SK-N-SH treated with all-trans-retinoic acid at 6 μM for 48 hours (cell line): ENCODE measurements around the gene IL1R1.
"Not testable (repeated sequence)": the region's sequence is repeated elsewhere in the genome, so short reads cannot be mapped to it uniquely, and the experiment has no call there.

Experiments used
- ATAC-seq: fragments of 200-7000 bp; cut with Tn5 transposase; 3 replicates; pipeline ENCODE4 v1.9.1; 2020; ENCODE audit warnings: mild to moderate bottlenecking, moderate library complexity
- BACH2 ChIP-seq: fragments of 250-450 bp; sonication (Bioruptor Pico); IDR thresholded peaks from 2 replicates; pipeline ENCODE4 v1.9.0; 2021; ENCODE audit warnings: mild to moderate bottlenecking, borderline replicate concordance
- CREB5 ChIP-seq: fragments of 250-450 bp; sonication (Bioruptor Pico); IDR thresholded peaks from 2 replicates; pipeline ENCODE4 v1.5.1; 2020; ENCODE audit warnings: low read depth, mild to moderate bottlenecking, moderate library complexity
- CSDC2 ChIP-seq: fragments of 250-450 bp; sonication (Bioruptor Pico); IDR thresholded peaks from 2 replicates; pipeline ENCODE4 v1.5.0; 2020; ENCODE audit warnings: mild to moderate bottlenecking, moderate library complexity
- ESRRG ChIP-seq: fragments of 250-450 bp; sonication (Bioruptor Pico); IDR thresholded peaks from 2 replicates; pipeline ENCODE4 v1.6.1; 2021; ENCODE audit warnings: mild to moderate bottlenecking
- GLIS3 ChIP-seq: fragments of 250-450 bp; sonication (Bioruptor Pico); IDR thresholded peaks from 2 replicates; pipeline ENCODE4 v1.5.0; 2020; ENCODE audit warnings: mild to moderate bottlenecking, moderate library complexity
- OSR1 ChIP-seq: fragments of 250-450 bp; sonication (Bioruptor Pico); IDR thresholded peaks from 2 replicates; pipeline ENCODE4 v1.8.0; 2022; ENCODE audit warnings: moderate library complexity, mild to moderate bottlenecking, inconsistent platforms
- PATZ1 ChIP-seq: fragments of 250-450 bp; sonication (Bioruptor Pico); IDR thresholded peaks from 2 replicates; pipeline ENCODE4 v1.8.0; 2020; ENCODE audit warnings: mild to moderate bottlenecking, moderate library complexity, borderline replicate concordance
- POU6F1 ChIP-seq: fragments of 250-450 bp; sonication (Bioruptor Pico); IDR thresholded peaks from 2 replicates; pipeline ENCODE4 v1.8.0; 2021; ENCODE audit warnings: low read depth, mild to moderate bottlenecking, moderate library complexity, borderline replicate concordance
- PPARA ChIP-seq: fragments of 250-450 bp; sonication (Bioruptor Pico); IDR thresholded peaks from 2 replicates; pipeline ENCODE4 v1.5.0; 2020; ENCODE audit warnings: mild to moderate bottlenecking, borderline replicate concordance
- TCF4 ChIP-seq: fragments of 250-450 bp; sonication (Bioruptor Pico); IDR thresholded peaks from 2 replicates; pipeline ENCODE4 v1.8.0; 2021; ENCODE audit warnings: mild to moderate bottlenecking, moderate library complexity, borderline replicate concordance
- TOX ChIP-seq: fragments of 250-450 bp; sonication (Bioruptor Pico); IDR thresholded peaks from 2 replicates; pipeline ENCODE4 v1.8.0; 2021; ENCODE audit warnings: mild to moderate bottlenecking, moderate library complexity, borderline replicate concordance
- TSHZ2 ChIP-seq: fragments of 250-450 bp; sonication (Bioruptor Pico); IDR thresholded peaks from 2 replicates; pipeline ENCODE4 v1.5.0; 2020; ENCODE audit warnings: mild to moderate bottlenecking, moderate library complexity
- ZNF565 ChIP-seq: fragments of 450-650 bp; formaldehyde crosslinking; conservative IDR thresholded peaks from 2 replicates; pipeline ENCODE4 v1.5.0; 2020; ENCODE audit warnings: low read depth, mild to moderate bottlenecking, moderate library complexity
- ZNF70 ChIP-seq: fragments of 450-650 bp; formaldehyde crosslinking; IDR thresholded peaks from 2 replicates; pipeline ENCODE4 v1.5.0; 2020; ENCODE audit warnings: mild to moderate bottlenecking, moderate library complexity
- ZNF8 ChIP-seq: fragments of 450-650 bp; formaldehyde crosslinking; IDR thresholded peaks from 2 replicates; pipeline ENCODE4 v1.5.0; 2020; ENCODE audit warnings: mild to moderate bottlenecking, moderate library complexity
- TF ChIP-seq, protein P1 (sequence below): fragments of 250-450 bp; sonication (Bioruptor Pico); IDR thresholded peaks from 2 replicates; pipeline ENCODE4 v1.5.1; 2021; ENCODE audit warnings: mild to moderate bottlenecking, moderate library complexity

Gene IL1R1

DNA sequence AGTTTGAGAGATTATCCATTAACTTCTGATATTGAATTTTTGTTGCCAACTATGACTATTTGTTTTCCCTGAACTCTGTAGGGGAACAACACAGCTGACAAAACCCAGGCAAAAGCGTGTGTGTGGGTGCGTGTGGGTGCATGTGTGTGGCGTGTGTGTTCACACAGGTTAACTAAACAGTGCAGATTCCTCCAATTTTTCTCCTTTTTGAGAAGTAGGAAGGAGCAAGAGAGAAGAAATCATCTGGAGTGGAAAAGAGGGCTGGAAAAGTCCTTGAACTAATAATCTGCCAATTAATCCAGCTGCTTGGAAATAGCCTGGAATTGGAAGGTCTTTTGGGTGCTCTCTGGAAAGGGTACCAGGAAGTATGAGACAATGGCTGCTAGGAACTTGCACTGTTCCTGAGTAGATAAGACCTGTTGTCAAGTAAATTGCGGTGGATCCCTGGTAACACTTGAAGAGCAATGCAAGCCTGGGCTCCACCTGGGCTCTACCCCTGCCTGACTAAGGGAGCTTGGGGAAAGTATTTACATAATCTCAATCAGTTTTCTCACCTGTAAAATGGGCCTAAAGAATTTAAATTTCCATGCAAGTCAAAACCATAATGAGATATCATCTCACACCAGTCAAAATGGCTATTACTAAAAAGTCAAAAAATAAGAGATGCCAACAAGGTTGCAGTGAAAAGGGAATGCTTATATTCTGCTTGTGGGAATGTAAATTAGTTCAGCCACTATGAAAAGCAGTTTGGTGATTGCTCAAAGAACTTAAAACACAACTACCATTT lies 40.5 kb upstream of the IL1R1 start (continued):
- no peak for TF ChIP-seq TSHZ2
- TF ChIP-seq POU6F1: no peak
- TF ChIP-seq CSDC2 (CRISPR knock-in tag): no peak
- TF ChIP-seq OSR1: no peak
- no peak for TF ChIP-seq ZNF565 (CRISPR knock-in tag)
- TF ChIP-seq TOX (CRISPR knock-in tag): no peak

DNA sequence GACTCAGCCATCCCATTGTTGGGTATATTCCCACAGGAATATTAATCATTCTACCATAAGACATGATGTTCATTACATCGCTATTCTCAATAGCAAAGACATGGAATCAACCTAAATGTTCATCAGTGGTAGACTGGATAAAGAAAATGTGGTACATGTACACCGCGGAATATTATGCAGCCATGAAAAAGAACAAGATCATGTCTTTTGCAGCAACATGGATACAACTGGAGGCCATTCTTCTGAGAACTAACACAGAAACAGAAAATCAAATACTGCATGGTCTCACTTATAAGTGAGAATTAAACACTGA lies 40.0 kb upstream of the IL1R1 start:
- TF ChIP-seq ZNF8 (CRISPR knock-in tag): peak; percentile 84
- TF ChIP-seq, all 23 proteins: peak for 1; not testable (repeated sequence) for 22
- ATAC-seq: not testable (repeated sequence)

DNA sequence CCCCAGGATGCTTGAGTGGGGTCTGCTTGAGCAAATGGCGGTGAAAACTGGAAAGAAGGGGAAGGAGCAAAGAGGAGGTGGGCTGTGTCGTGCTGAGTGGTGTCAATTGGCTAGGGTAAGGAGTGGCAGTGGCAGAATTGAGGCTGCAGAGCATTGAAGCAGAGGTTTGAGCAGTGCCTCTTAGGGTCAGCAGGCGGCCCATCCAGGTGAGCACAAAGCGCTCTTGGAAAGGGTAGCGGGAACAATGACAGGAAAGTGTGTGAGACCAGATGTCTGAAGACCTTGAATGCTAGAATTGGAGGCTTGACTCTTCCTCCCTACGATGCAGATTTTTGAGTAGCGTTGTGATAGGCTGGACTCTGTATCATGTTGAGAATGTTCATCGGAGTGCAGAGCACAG lies 39.3 kb upstream of the IL1R1 start:
- ATAC-seq: no peak

More for the DNA sequence above, 39.3 kb upstream of the IL1R1 start:
- TF ChIP-seq PPARA (CRISPR knock-in tag) (no peak), ZNF70 (CRISPR knock-in tag) (no peak), BACH2 (no peak), PATZ1 (CRISPR knock-in tag) (no peak), TCF4 (CRISPR knock-in tag) (no peak), ESRRG (CRISPR knock-in tag) (no peak), CREB5 (CRISPR knock-in tag) (no peak), GLIS3 (no peak), POU6F1 (no peak)
- TF ChIP-seq, protein P1, sequence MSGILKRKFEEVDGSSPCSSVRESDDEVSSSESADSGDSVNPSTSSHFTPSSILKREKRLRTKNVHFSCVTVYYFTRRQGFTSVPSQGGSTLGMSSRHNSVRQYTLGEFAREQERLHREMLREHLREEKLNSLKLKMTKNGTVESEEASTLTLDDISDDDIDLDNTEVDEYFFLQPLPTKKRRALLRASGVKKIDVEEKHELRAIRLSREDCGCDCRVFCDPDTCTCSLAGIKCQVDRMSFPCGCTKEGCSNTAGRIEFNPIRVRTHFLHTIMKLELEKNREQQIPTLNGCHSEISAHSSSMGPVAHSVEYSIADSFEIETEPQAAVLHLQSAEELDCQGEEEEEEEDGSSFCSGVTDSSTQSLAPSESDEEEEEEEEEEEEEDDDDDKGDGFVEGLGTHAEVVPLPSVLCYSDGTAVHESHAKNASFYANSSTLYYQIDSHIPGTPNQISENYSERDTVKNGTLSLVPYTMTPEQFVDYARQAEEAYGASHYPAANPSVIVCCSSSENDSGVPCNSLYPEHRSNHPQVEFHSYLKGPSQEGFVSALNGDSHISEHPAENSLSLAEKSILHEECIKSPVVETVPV (CRISPR knock-in tag): no peak
